Smooth muscle cell (in vitro differentiated cells): ENCODE measurements around the gene ZFYVE27. TPM values are rescaled to one million over a fixed set of nuclear protein-coding genes. Genes with fewer than 3 reads are reported as not detected.

Experiments used
- DNase-seq: peaks from one replicate; lab custom pipeline; 2025; ENCODE audit not compliant: unreplicated experiment; lab: John Stamatoyannopoulos, UW
- H2AFZ ChIP-seq: fragments of 200-600 bp; sonication (generic); 2 replicates; pipeline ENCODE4 v1.6.0; 2016; ENCODE audit warnings: antibody characterized with exemption, low read depth, mild to moderate bottlenecking
- H3F3A ChIP-seq: fragments of 200-600 bp; sonication (generic); 2 replicates; pipeline ENCODE4 v1.6.0; 2017; ENCODE audit warnings: antibody characterized with exemption, low read depth
- H3K27ac ChIP-seq: fragments of 200-600 bp; sonication (generic); 2 replicates; pipeline ENCODE4 v1.5.1; 2016; ENCODE audit warnings: low read depth, mild to moderate bottlenecking
- H3K27me3 ChIP-seq: fragments of 200-600 bp; sonication (generic); 2 replicates; pipeline ENCODE4 v1.6.1; 2016; ENCODE audit warnings: low read depth, mild to moderate bottlenecking
- H3K36me3 ChIP-seq: fragments of 200-600 bp; sonication (generic); 2 replicates; pipeline ENCODE4 v1.5.1; 2016; ENCODE audit warnings: low read depth
- H3K4me1 ChIP-seq: fragments of 200-600 bp; sonication (generic); 2 replicates; pipeline ENCODE4 v1.5.1; 2016; ENCODE audit warnings: low read depth
- H3K4me2 ChIP-seq: fragments of 200-600 bp; sonication (generic); 2 replicates; pipeline ENCODE4 v1.6.0; 2016; ENCODE audit warnings: mild to moderate bottlenecking
- H3K4me3 ChIP-seq: fragments of 200-600 bp; sonication (generic); 2 replicates; pipeline ENCODE4 v1.5.1; 2016; ENCODE audit warnings: mild to moderate bottlenecking
- H3K79me2 ChIP-seq: fragments of 200-600 bp; sonication (generic); 2 replicates; pipeline ENCODE4 v1.6.0; 2016; ENCODE audit warnings: low read depth, mild to moderate bottlenecking
- H3K9ac ChIP-seq: fragments of 200-600 bp; sonication (generic); 2 replicates; pipeline ENCODE4 v1.6.0; 2016; ENCODE audit warnings: low read depth
- H3K9me3 ChIP-seq: fragments of 200-600 bp; sonication (generic); replicated peaks from 2 replicates; pipeline ENCODE4 v1.5.1; 2016; ENCODE audit warnings: low read depth
- H4K20me1 ChIP-seq: fragments of 200-600 bp; sonication (generic); 2 replicates; pipeline ENCODE4 v1.6.0; 2016; ENCODE audit warnings: low read depth
- CTCF ChIP-seq: fragments of 200-600 bp; sonication (generic); IDR thresholded peaks from 2 replicates; pipeline ENCODE4 v1.5.1; 2017; ENCODE audit warnings: borderline replicate concordance, mild to moderate bottlenecking, antibody characterized with exemption; ENCODE audit not compliant: insufficient read depth, poor library complexity, severe bottlenecking
- WGBS: methylation state at CpG from one replicate; pipeline ENCODE4 v1.1.7; 2016; ENCODE audit warnings: low lambda C conversion rate; 5-methylcytosine and 5-hydroxymethylcytosine counted together
- polyA plus RNA-seq: library from polyadenylated mRNA; unstranded; fragments of >200 nt; fragmentation: Nextera tagmentation; extraction: Ambion mirVana; gene quantifications from 2 replicates; pipeline ENCODE4 v1.2.1, GENCODE V29; 2016
- total RNA-seq: library from RNA; depleted of rRNA; stranded (reverse); fragments of >200 nt; gene quantifications from 2 replicates; pipeline ENCODE4 v1.2.3, GENCODE V29; 2014

Gene ZFYVE27
- total and polyA plus RNA-seq, 2 experiments from 2014 or later: 7.0 to 11.4 TPM

DNA sequence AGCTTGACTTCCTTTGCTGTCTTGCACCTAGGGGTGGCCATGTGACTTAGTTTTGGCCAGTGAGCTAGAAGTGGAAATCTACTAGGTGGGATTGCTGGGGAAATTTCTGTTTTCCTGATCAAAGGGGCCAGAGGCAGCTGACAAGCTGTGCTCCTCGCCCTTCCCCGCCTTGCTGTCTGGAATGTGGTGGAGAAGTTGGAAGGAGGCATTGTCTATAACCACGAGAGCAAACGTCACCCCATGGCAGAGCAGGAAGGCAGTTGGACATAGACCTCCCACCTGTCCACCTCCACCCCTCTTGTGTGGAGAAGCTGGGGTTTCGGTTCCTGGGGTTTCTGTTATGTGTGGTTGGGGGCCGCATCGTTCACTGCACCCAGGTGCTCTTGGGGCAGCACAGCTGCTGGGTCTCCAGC is 27.6 kb downstream of the ZFYVE27 start:
- H3K4me1 ChIP-seq: peaks cover 13% of the 10 kb centered on the region
- H3K9me3 ChIP-seq: no peaks in the 10 kb centered on the region
- H3K4me2 ChIP-seq: no peak overlapping the region
- no peaks in the 10 kb centered on the region for H3F3A ChIP-seq
- no peak overlapping the region for H3K27ac ChIP-seq
- WGBS: 89% methylated on average over 7 of the region's 7 CpGs
- no peak overlapping the region for H3K4me3 ChIP-seq
- DNase-seq: no peak
- no peaks in the 10 kb centered on the region for H3K79me2 ChIP-seq
- no peak overlapping the region for H3K9ac ChIP-seq
- H3K27me3 ChIP-seq: peaks cover 14% of the 10 kb centered on the region
- H3K36me3 ChIP-seq: no peaks in the 10 kb centered on the region
- peaks cover 10% of the 10 kb centered on the region for H4K20me1 ChIP-seq
- no peak overlapping the region for H2AFZ ChIP-seq
- no peak for TF ChIP-seq CTCF

GRCh38 chr10:97765201-97765600 is 28.3 kb downstream of the ZFYVE27 start:
- H3K4me1 ChIP-seq: peaks cover 13% of the 10 kb centered on the region
- no peaks in the 10 kb centered on the region for H3K36me3 ChIP-seq
- H3K9ac ChIP-seq: no peak overlapping the region
- no peaks in the 10 kb centered on the region for H3F3A ChIP-seq
- no peak overlapping the region for H3K4me2 ChIP-seq
- no peak overlapping the region for H2AFZ ChIP-seq
- DNase-seq: no peak
- no peak for TF ChIP-seq CTCF
- H3K4me3 ChIP-seq: no peak overlapping the region
- no peaks in the 10 kb centered on the region for H3K79me2 ChIP-seq
- H4K20me1 ChIP-seq: peaks cover 3% of the 10 kb centered on the region
- 95% methylated on average over 15 of the region's 15 CpGs for WGBS
- H3K9me3 ChIP-seq: no peaks in the 10 kb centered on the region
- H3K27me3 ChIP-seq: peaks cover 21% of the 10 kb centered on the region
- H3K27ac ChIP-seq: no peak overlapping the region

- Histone ChIP-seq H4K20me1 (peaks cover 7% of the 10 kb centered on the region), H3K27ac (no peak overlapping the region), H3F3A (no peaks in the 10 kb centered on the region), H3K79me2 (no peaks in the 10 kb centered on the region), H3K4me3 (no peak overlapping the region), H3K4me1 (peaks cover 19% of the 10 kb centered on the region), H3K9me3 (no peaks in the 10 kb centered on the region), H3K36me3 (no peaks in the 10 kb centered on the region), H2AFZ (no peak overlapping the region), H3K9ac (no peak overlapping the region), H3K4me2 (no peak overlapping the region), H3K27me3 (peaks cover 32% of the 10 kb centered on the region)
- WGBS: 95% methylated on average over 13 of the region's 13 CpGs
- DNase-seq: no peak
- no peak for TF ChIP-seq CTCF
Measured at GRCh38 chr10:97766106-97766810, 29.3 kb downstream of the ZFYVE27 start.
